GM23338 (cell line): Measurements from ENCODE around the gene BTBD18. TPM values are rescaled to one million over a fixed set of nuclear protein-coding genes. Genes with fewer than 3 reads are reported as not detected.

Source experiments
- CREB1 ChIP-seq: fragments of 250-450 bp; sonication (Bioruptor Pico); IDR thresholded peaks from 2 replicates; pipeline ENCODE4 v1.5.0; 2020; ENCODE audit warnings: low read depth, mild to moderate bottlenecking, moderate library complexity
- EZH2 ChIP-seq: fragments of 200-600 bp; sonication (generic); IDR thresholded peaks from one replicate; pipeline ENCODE4 v1.8.0; 2017; ENCODE audit warnings: antibody characterized with exemption, mild to moderate bottlenecking, low read depth; ENCODE audit not compliant: unreplicated experiment
- EZH2phosphoT487 ChIP-seq: fragments of 200-600 bp; sonication (generic); IDR thresholded peaks from one replicate; pipeline ENCODE4 v1.8.1; 2018; ENCODE audit warnings: antibody characterized with exemption; ENCODE audit not compliant: unreplicated experiment
- JUNB ChIP-seq: IDR thresholded peaks from one replicate; pipeline ENCODE4 v1.6.1; 2016; ENCODE audit warnings: antibody characterized with exemption; ENCODE audit not compliant: unreplicated experiment
- NANOG ChIP-seq: IDR thresholded peaks from 2 replicates; pipeline ENCODE4 v1.6.1; 2016; ENCODE audit warnings: antibody characterized with exemption, borderline replicate concordance
- POLR2AphosphoS5 ChIP-seq: IDR thresholded peaks from 2 replicates; pipeline ENCODE4 v1.6.1; 2016; ENCODE audit warnings: antibody characterized with exemption, low read depth
- STAT1 ChIP-seq: IDR thresholded peaks from one replicate; pipeline ENCODE4 v1.6.1; 2016; ENCODE audit warnings: antibody characterized with exemption; ENCODE audit not compliant: unreplicated experiment
- ZNF331 ChIP-seq: fragments of 250-450 bp; sonication (Bioruptor Pico); IDR thresholded peaks from 2 replicates; pipeline ENCODE4 v1.5.0; 2020; ENCODE audit warnings: low read depth, mild to moderate bottlenecking, moderate library complexity
- polyA plus RNA-seq: library from polyadenylated mRNA; unstranded; fragments of >200 nt; fragmentation: Nextera tagmentation; extraction: Ambion mirVana; gene quantifications from 2 replicates; pipeline ENCODE4 v1.2.1, GENCODE V29; 2016
- total RNA-seq: library from RNA; depleted of rRNA; stranded (reverse); fragments of >200 nt; shearing (Covaris generic); gene quantifications from 2 replicates; pipeline ENCODE4 v1.2.3, GENCODE V29; 2014
- TF ChIP-seq, protein P1 (sequence below): fragments of 250-450 bp; sonication (Bioruptor Pico); IDR thresholded peaks from 2 replicates; pipeline ENCODE4 v1.5.0; 2020; ENCODE audit warnings: mild to moderate bottlenecking, moderate library complexity
- TF ChIP-seq, protein P2 (sequence below), 2 experiments: fragments of 200-600 bp in 1 of 2; sonication (generic) in 1 of 2; conservative IDR thresholded peaks; 2 replicates each; pipeline versions ENCODE4 v1.5.1 to v1.6.1; 2016 to 2017; ENCODE audit warnings: antibody characterized with exemption in 2 of 2, low read depth in 2 of 2, mild to moderate bottlenecking in 2 of 2, moderate library complexity in 1 of 2
- TF ChIP-seq, protein P3 (sequence below): IDR thresholded peaks from 2 replicates; pipeline ENCODE4 v1.6.1; 2016; ENCODE audit warnings: antibody characterized with exemption

The BTBD18 gene
- total and polyA plus RNA-seq, 2 experiments from 2014 or later: 0.29 TPM; not detected in 1

DNA sequence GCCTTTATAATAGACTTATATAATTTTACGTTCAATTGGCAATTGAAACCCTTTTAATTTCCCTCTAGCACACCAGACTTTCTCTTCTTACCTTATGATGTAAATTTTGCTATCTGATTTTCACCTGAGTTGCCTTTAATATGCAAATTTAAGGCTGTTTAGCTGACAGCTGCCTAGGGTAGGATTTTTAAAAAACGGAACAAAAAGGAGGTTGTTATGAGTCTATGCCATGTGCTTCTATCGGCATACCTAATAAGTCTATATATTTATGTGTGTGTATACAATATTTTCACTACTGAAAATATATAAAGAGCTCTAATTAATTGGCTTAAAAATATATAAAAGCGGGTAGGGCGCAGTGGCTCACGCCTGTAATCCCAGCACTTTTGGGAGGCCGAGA is 22.1 kb downstream of the BTBD18 start (continued):
- TF ChIP-seq, protein P1, sequence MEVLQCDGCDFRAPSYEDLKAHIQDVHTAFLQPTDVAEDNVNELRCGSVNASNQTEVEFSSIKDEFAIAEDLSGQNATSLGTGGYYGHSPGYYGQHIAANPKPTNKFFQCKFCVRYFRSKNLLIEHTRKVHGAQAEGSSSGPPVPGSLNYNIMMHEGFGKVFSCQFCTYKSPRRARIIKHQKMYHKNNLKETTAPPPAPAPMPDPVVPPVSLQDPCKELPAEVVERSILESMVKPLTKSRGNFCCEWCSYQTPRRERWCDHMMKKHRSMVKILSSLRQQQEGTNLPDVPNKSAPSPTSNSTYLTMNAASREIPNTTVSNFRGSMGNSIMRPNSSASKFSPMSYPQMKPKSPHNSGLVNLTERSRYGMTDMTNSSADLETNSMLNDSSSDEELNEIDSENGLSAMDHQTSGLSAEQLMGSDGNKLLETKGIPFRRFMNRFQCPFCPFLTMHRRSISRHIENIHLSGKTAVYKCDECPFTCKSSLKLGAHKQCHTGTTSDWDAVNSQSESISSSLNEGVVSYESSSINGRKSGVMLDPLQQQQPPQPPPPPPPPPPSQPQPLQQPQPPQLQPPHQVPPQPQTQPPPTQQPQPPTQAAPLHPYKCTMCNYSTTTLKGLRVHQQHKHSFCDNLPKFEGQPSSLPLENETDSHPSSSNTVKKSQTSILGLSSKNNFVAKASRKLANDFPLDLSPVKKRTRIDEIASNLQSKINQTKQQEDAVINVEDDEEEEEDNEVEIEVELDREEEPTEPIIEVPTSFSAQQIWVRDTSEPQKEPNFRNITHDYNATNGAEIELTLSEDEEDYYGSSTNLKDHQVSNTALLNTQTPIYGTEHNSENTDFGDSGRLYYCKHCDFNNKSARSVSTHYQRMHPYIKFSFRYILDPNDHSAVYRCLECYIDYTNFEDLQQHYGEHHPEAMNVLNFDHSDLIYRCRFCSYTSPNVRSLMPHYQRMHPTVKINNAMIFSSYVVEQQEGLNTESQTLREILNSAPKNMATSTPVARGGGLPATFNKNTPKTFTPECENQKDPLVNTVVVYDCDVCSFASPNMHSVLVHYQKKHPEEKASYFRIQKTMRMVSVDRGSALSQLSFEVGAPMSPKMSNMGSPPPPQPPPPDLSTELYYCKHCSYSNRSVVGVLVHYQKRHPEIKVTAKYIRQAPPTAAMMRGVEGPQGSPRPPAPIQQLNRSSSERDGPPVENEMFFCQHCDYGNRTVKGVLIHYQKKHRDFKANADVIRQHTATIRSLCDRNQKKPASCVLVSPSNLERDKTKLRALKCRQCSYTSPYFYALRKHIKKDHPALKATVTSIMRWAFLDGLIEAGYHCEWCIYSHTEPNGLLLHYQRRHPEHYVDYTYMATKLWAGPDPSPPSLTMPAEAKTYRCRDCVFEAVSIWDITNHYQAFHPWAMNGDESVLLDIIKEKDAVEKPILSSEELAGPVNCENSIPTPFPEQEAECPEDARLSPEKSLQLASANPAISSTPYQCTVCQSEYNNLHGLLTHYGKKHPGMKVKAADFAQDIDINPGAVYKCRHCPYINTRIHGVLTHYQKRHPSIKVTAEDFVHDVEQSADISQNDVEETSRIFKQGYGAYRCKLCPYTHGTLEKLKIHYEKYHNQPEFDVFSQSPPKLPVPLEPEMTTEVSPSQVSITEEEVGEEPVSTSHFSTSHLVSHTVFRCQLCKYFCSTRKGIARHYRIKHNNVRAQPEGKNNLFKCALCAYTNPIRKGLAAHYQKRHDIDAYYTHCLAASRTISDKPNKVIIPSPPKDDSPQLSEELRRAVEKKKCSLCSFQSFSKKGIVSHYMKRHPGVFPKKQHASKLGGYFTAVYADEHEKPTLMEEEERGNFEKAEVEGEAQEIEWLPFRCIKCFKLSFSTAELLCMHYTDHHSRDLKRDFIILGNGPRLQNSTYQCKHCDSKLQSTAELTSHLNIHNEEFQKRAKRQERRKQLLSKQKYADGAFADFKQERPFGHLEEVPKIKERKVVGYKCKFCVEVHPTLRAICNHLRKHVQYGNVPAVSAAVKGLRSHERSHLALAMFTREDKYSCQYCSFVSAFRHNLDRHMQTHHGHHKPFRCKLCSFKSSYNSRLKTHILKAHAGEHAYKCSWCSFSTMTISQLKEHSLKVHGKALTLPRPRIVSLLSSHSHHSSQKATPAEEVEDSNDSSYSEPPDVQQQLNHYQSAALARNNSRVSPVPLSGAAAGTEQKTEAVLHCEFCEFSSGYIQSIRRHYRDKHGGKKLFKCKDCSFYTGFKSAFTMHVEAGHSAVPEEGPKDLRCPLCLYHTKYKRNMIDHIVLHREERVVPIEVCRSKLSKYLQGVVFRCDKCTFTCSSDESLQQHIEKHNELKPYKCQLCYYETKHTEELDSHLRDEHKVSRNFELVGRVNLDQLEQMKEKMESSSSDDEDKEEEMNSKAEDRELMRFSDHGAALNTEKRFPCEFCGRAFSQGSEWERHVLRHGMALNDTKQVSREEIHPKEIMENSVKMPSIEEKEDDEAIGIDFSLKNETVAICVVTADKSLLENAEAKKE (CRISPR knock-in tag): no peak
- TF ChIP-seq STAT1 (no peak), POLR2AphosphoS5 (no peak), NANOG (no peak), EZH2 (no peak), JUNB (no peak), ZNF331 (CRISPR knock-in tag) (no peak), EZH2phosphoT487 (no peak), CREB1 (CRISPR knock-in tag) (no peak)
- TF ChIP-seq, protein P2, sequence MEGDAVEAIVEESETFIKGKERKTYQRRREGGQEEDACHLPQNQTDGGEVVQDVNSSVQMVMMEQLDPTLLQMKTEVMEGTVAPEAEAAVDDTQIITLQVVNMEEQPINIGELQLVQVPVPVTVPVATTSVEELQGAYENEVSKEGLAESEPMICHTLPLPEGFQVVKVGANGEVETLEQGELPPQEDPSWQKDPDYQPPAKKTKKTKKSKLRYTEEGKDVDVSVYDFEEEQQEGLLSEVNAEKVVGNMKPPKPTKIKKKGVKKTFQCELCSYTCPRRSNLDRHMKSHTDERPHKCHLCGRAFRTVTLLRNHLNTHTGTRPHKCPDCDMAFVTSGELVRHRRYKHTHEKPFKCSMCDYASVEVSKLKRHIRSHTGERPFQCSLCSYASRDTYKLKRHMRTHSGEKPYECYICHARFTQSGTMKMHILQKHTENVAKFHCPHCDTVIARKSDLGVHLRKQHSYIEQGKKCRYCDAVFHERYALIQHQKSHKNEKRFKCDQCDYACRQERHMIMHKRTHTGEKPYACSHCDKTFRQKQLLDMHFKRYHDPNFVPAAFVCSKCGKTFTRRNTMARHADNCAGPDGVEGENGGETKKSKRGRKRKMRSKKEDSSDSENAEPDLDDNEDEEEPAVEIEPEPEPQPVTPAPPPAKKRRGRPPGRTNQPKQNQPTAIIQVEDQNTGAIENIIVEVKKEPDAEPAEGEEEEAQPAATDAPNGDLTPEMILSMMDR (conservative IDR thresholded peaks at IDR 0.05; ENCODE audit: low read depth in 2 of 2): no peak
- TF ChIP-seq, protein P3, sequence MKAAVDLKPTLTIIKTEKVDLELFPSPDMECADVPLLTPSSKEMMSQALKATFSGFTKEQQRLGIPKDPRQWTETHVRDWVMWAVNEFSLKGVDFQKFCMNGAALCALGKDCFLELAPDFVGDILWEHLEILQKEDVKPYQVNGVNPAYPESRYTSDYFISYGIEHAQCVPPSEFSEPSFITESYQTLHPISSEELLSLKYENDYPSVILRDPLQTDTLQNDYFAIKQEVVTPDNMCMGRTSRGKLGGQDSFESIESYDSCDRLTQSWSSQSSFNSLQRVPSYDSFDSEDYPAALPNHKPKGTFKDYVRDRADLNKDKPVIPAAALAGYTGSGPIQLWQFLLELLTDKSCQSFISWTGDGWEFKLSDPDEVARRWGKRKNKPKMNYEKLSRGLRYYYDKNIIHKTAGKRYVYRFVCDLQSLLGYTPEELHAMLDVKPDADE: no peak
